Measurements from ENCODE around the gene SOWAHA.

- no peak for TF ChIP-seq CTCF (IDR thresholded peaks at IDR 0.05)
- TF ChIP-seq POLR2A (IDR thresholded peaks at IDR 0.05): no peak
Observed at GRCh38 chr5:132860742-132861141, 47.6 kb downstream of the SOWAHA start.

All from heart left ventricle (tissue), 13 donors.